Endothelial cell of umbilical vein (primary cell): ENCODE data around the gene C19orf44. TPM values are rescaled to one million over a fixed set of nuclear protein-coding genes. Genes with fewer than 3 reads are reported as not detected.
A peak's percentile ranks its signal among the peaks of the same experiment; 100 is the strongest.

Experiments
- BruUV-seq: library from RNA; stranded (reverse); fragments of 400-500 nt; replicated peaks from 2 replicates; lab custom pipeline; 2021; lab: Mats Ljungman, UMichigan
- CTCF ChIA-PET: fragments of 300-600, 350-600 bp; sonication (Branson Sonifier 250); formaldehyde crosslinking; loops from one replicate; lab custom pipeline; 2021; ENCODE audit warnings: antibody characterized with exemption, inconsistent platforms; lab: Charles Lee
- POLR2A ChIA-PET: fragments of 300-600, 350-600 bp; sonication (Branson Sonifier 250); formaldehyde crosslinking; loops from one replicate; lab custom pipeline; 2021; ENCODE audit warnings: antibody characterized with exemption, inconsistent platforms; lab: Charles Lee
- DNase-seq: peaks from one replicate; pipeline ENCODE4 v3.0.0-alpha.2; 2011; ENCODE audit warnings: low read depth, low spot score
- FAIRE-seq: peaks from 2 replicates; lab custom pipeline; 2011; peaks lifted over from hg19 to GRCh38; lab: Jason Lieb, UNC
- H2AFZ ChIP-seq: 2 replicates; pipeline ENCODE4 v1.6.0; 2012; ENCODE audit warnings: low read depth, low read length, control low read depth, inconsistent platforms
- H3K27ac ChIP-seq: 2 replicates; pipeline ENCODE4 v1.5.1; 2011; ENCODE audit warnings: low read depth, mild to moderate bottlenecking, control low read depth, low read length, moderate library complexity; ENCODE audit not compliant: insufficient read depth
- H3K27me3 ChIP-seq, 2 experiments: 2 replicates each; pipeline versions ENCODE4 v1.6.0 to v1.6.1; 2011; ENCODE audit warnings: low read length in 2 of 2, mixed read lengths in 1 of 2; ENCODE audit not compliant: control insufficient read depth in 2 of 2, insufficient read depth in 2 of 2
- H3K36me3 ChIP-seq, 2 experiments: 2 replicates in 1 of 2; 3 replicates in 1 of 2; pipeline ENCODE4 v1.5.1; 2011; ENCODE audit warnings: low read length in 2 of 2, mild to moderate bottlenecking in 1 of 2, moderate library complexity in 1 of 2; ENCODE audit not compliant: control insufficient read depth in 2 of 2, insufficient read depth in 2 of 2; ENCODE audit errors: extremely low read depth in 1 of 2
- H3K4me1 ChIP-seq: 3 replicates; pipeline ENCODE4 v1.5.1; 2011; ENCODE audit warnings: mild to moderate bottlenecking, low read length; ENCODE audit not compliant: control insufficient read depth, insufficient read depth; ENCODE audit errors: extremely low read depth
- H3K4me2 ChIP-seq: 2 replicates; pipeline ENCODE4 v1.6.1; 2011; ENCODE audit warnings: low read length, control low read depth, mixed read lengths; ENCODE audit not compliant: insufficient read depth
- H3K4me3 ChIP-seq, 3 experiments: fragments of 200-600 bp in 1 of 3; sonication (generic), shearing (Covaris generic) in 1 of 3; replicated peaks in 1 of 3; 2 replicates each; pipeline ENCODE4 v1.5.1; 2011 to 2016; ENCODE audit warnings: control low read depth in 3 of 3, low read length in 3 of 3, mild to moderate bottlenecking in 2 of 3, inconsistent platforms in 1 of 3, low read depth in 1 of 3, moderate library complexity in 1 of 3; ENCODE audit not compliant: insufficient read depth in 1 of 3
- H3K79me2 ChIP-seq: 2 replicates; pipeline ENCODE4 v1.6.0; 2012; ENCODE audit warnings: low read length, inconsistent platforms; ENCODE audit not compliant: control insufficient read depth, insufficient read depth
- H3K9ac ChIP-seq: replicated peaks from 2 replicates; pipeline ENCODE3; 2011; ENCODE audit warnings: low read length, control low read depth; ENCODE audit not compliant: insufficient read depth; ENCODE audit errors: extremely low read depth
- H3K9me1 ChIP-seq: replicated peaks from 3 replicates; pipeline ENCODE4 v1.6.0; 2011; ENCODE audit warnings: mild to moderate bottlenecking, low read length; ENCODE audit not compliant: control insufficient read depth, insufficient read depth; ENCODE audit errors: extremely low read depth
- H3K9me3 ChIP-seq: replicated peaks from 2 replicates; pipeline ENCODE4 v1.5.1; 2012; ENCODE audit warnings: low read length, inconsistent platforms; ENCODE audit not compliant: control insufficient read depth, insufficient read depth
- H4K20me1 ChIP-seq: replicated peaks from 2 replicates; pipeline ENCODE3; 2011; ENCODE audit warnings: mild to moderate bottlenecking, low read length; ENCODE audit not compliant: control insufficient read depth, insufficient read depth; ENCODE audit errors: extremely low read depth
- EZH2 ChIP-seq: IDR thresholded peaks from 2 replicates; pipeline ENCODE4 v1.6.1; 2012; ENCODE audit warnings: borderline replicate concordance, low read depth, mild to moderate bottlenecking, moderate library complexity, low read length, inconsistent platforms; ENCODE audit not compliant: severe bottlenecking
- FOS ChIP-seq: IDR thresholded peaks from 2 replicates; pipeline ENCODE4 v1.6.1; 2011; ENCODE audit warnings: mild to moderate bottlenecking, low read length, moderate library complexity, borderline replicate concordance; ENCODE audit not compliant: insufficient read depth
- GATA2 ChIP-seq: IDR thresholded peaks from 2 replicates; pipeline ENCODE4 v1.7.0; 2011; ENCODE audit warnings: low read depth, mild to moderate bottlenecking, moderate library complexity, mixed read lengths, low read length; ENCODE audit not compliant: insufficient read length, insufficient read depth
- JUN ChIP-seq: IDR thresholded peaks from 2 replicates; pipeline ENCODE4 v1.6.1; 2011; ENCODE audit warnings: borderline replicate concordance, low read depth; ENCODE audit not compliant: insufficient read length, insufficient read depth
- MYC ChIP-seq: IDR thresholded peaks from one replicate; pipeline ENCODE4 v1.6.1; 2011; ENCODE audit warnings: mild to moderate bottlenecking, low read depth, low read length
- POLR2A ChIP-seq: IDR thresholded peaks from 2 replicates; pipeline ENCODE4 v1.6.1; 2012; ENCODE audit warnings: low read depth, mild to moderate bottlenecking, control low read depth, low read length
- POLR2AphosphoS5 ChIP-seq: IDR thresholded peaks from 2 replicates; pipeline ENCODE4 v1.6.1; 2012; ENCODE audit warnings: low read depth, mild to moderate bottlenecking, control low read depth, low read length, moderate library complexity; ENCODE audit not compliant: insufficient read depth
- dilution Hi-C: fragments of 300-500 bp; cut with MboI; formaldehyde crosslinking; loops from one replicate; pipeline ENCODE4 v1.15.0; 2019; ENCODE audit warnings: low sequenced_read_pairs; ENCODE audit not compliant: extremely low pct_ligation_motif_present
- intact Hi-C: fragments of 100-400 bp; cut with micrococcal nuclease; formaldehyde crosslinking; loops from one replicate; pipeline ENCODE4 v1.10.0; 2022
- polyA plus RNA-seq, 4 experiments: library from polyadenylated mRNA; depleted of rRNA in 3 of 4; stranded (reverse) in 3 of 4; unstranded in 1 of 4; fragments of >200 nt; gene quantifications; 2 replicates each; pipeline versions ENCODE4 v1.2.1 to v1.2.3, GENCODE V29; 2011 to 2012; ENCODE audit warnings: missing spikeins in 1 of 4
- total RNA-seq: library from RNA; stranded (reverse); gene quantifications from 2 replicates; pipeline ENCODE4 v1.2.3, GENCODE V29; 2021
- TF ChIP-seq, protein P1 (sequence below): IDR thresholded peaks from 2 replicates; pipeline ENCODE4 v1.6.1; 2011; ENCODE audit not compliant: insufficient read depth, insufficient read length
- TF ChIP-seq, protein P2 (sequence below), 2 donors: IDR thresholded peaks; 1 replicate in 1 of 2; 2 replicates in 1 of 2; pipeline ENCODE4 v1.5.1; 2011; ENCODE audit warnings: low read length in 2 of 2, mild to moderate bottlenecking in 2 of 2, moderate library complexity in 2 of 2, control low read depth in 1 of 2, inconsistent platforms in 1 of 2, low read depth in 1 of 2; ENCODE audit not compliant: insufficient read depth in 1 of 2; ENCODE audit errors: extremely low read depth in 1 of 2

C19orf44 gene
- total and polyA plus RNA-seq, 2 donors (not counting 3 experiments of a cell fraction or from before 2014, with no cell fraction given) = 3.5 to 4.3 TPM

DNA sequence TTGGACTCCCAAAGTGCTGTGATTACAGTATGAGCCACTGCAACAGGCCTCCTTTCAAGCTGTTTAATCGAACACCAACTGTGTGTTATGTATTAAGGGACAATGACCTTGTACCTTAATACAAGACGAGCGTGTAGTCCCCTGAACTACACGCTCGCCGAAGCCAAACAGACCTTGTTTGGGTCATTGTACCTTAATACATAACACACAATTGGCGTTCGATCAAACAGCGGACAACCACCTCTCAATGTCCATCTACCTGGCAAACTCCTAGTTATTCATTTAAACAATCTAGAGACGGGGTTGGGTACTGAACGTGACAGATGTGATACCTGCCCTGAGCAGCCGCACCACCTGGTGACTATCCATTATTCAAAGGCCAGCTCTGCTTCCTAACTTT lies 44.8 kb downstream of the C19orf44 start:
- no peak for DNase-seq
- FAIRE-seq = no peak
- H3K79me2 ChIP-seq = peaks cover 70% of the 10 kb centered on the region
- peaks cover 12% of the 10 kb centered on the region for H3K4me1 ChIP-seq
- TF ChIP-seq POLR2A (no peak), JUN (no peak), GATA2 (no peak), MYC (no peak), POLR2AphosphoS5 (no peak), FOS (no peak), EZH2 (no peak)
- TF ChIP-seq, protein P1, sequence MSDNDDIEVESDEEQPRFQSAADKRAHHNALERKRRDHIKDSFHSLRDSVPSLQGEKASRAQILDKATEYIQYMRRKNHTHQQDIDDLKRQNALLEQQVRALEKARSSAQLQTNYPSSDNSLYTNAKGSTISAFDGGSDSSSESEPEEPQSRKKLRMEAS = no peak
- TF ChIP-seq, protein P2, sequence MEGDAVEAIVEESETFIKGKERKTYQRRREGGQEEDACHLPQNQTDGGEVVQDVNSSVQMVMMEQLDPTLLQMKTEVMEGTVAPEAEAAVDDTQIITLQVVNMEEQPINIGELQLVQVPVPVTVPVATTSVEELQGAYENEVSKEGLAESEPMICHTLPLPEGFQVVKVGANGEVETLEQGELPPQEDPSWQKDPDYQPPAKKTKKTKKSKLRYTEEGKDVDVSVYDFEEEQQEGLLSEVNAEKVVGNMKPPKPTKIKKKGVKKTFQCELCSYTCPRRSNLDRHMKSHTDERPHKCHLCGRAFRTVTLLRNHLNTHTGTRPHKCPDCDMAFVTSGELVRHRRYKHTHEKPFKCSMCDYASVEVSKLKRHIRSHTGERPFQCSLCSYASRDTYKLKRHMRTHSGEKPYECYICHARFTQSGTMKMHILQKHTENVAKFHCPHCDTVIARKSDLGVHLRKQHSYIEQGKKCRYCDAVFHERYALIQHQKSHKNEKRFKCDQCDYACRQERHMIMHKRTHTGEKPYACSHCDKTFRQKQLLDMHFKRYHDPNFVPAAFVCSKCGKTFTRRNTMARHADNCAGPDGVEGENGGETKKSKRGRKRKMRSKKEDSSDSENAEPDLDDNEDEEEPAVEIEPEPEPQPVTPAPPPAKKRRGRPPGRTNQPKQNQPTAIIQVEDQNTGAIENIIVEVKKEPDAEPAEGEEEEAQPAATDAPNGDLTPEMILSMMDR (IDR thresholded peaks at IDR 0.05; ENCODE audit: extremely low read depth in 1 of 2, insufficient read depth in 1 of 2, low read depth in 1 of 2, low read length in 2 of 2) = no peak
- dilution Hi-C loops (no loop called here), intact Hi-C loops (loop anchor here (1.0 to 5.0 kb wide), 2 partner anchors 87 to 104 kb away; partner anchors contain the start of gene MED26)
- H2AFZ ChIP-seq = no peak overlapping the region
- peak overlapping the region; percentile 70 for H3K27ac ChIP-seq
- POLR2A ChIA-PET = no interaction called here
- peaks cover 9 to 16% of the 10 kb centered on the region in 2 experiments for H3K36me3 ChIP-seq
- H3K27me3 ChIP-seq = no peaks in the 10 kb centered on the region
- peak overlapping the region in 2 of 3 experiments; percentile 66 to 85 for H3K4me3 ChIP-seq
- H3K9me3 ChIP-seq = no peaks in the 10 kb centered on the region
- H4K20me1 ChIP-seq = no peaks in the 10 kb centered on the region
- no TSS peak for BruUV-seq
- H3K9ac ChIP-seq = peak overlapping the region; percentile 94
- H3K9me1 ChIP-seq = no peaks in the 10 kb centered on the region
- H3K4me2 ChIP-seq = peak overlapping the region; percentile 80
- CTCF ChIA-PET = no interaction called here
